ENCODE measurements around the gene EEF2K. TPM values are rescaled to one million over a fixed set of nuclear protein-coding genes. Genes with fewer than 3 reads are reported as not detected.

Gene EEF2K
- total and polyA plus RNA-seq, 2 experiments from 2014 or later = 16.1 to 26.1 TPM

DNA sequence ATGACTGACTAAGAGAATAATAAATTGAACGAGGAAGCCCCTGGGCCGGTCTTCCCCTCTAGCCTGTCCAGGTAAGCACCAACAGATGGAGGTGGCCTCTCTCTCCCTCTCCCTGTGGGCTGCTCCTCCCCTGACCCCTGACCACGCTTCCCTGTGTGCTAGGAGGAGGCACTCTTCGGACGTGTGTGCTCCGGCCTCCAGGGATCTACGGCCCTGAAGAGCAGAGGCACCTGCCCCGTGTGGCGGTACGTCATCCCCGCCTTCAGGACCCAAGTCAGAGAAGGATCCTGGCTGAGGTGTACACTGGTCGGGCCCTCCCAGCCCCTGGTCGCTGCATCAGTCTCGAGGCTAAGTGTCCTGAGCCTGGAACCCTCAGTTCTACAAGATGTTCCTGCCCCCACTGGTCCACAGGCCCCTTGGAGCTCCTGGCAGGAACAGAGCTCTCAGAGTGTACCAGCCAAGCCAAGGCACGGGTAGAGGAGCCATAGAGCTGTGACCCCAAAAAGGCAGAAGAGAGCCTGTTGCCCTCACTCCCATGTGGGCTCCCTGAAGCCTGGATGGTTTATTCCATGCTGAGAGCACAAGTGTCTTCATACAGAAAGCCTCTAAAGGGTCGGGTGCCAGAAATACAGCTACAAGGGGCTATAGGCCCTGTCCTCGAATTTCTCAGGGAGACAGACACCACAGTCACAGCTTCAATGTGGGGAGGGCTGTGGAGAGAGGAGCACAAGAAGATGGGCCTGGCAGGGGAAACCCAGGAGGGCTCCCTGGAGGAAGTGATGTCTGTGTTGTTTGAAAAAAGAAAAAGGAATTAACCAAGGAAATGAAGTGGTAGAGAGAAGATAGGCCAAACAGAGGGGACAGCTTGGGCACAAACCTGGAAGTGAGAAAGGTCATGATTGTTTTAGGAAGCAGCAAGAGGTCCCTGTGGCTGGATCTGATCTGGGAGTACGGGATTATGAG lies 27.8 kb upstream of the EEF2K start:
- no peak for DNase-seq (ENCODE audit: low read depth in 1 of 2, low spot score in 1 of 2)

DNA sequence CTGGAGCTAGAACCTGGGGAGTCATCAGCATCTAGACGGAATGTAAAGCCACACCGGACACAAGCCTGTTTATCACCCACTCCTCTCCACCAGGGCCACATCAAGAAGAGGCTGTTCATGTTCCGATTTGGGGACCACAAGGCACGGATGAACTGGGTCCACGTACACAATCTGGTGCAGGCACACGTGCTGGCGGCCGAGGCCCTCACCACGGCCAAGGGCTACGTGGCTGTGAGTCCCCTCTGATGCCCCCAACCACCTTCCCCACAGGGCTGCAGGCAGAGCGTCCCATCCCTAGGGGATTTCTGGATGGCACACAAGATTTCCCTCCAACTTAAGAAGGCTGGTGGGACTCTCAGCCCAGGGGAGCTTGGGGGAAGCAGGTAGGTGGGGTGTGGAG lies 24.7 kb upstream of the EEF2K start:
- Histone ChIP-seq H3K27me3 (no peaks in the 10 kb centered on the region), H3K27ac (no peak overlapping the region), H3K9me3 (ENCODE audit: low read depth) (no peaks in the 10 kb centered on the region), H3K4me1 (ENCODE audit: low read depth) (no peaks in the 10 kb centered on the region), H3K4me3 (no peak overlapping the region), H3K36me3 (no peaks in the 10 kb centered on the region)
- DNase-seq (ENCODE audit: low read depth in 1 of 2, low spot score in 1 of 2) = no peak
- TF ChIP-seq, protein P1, sequence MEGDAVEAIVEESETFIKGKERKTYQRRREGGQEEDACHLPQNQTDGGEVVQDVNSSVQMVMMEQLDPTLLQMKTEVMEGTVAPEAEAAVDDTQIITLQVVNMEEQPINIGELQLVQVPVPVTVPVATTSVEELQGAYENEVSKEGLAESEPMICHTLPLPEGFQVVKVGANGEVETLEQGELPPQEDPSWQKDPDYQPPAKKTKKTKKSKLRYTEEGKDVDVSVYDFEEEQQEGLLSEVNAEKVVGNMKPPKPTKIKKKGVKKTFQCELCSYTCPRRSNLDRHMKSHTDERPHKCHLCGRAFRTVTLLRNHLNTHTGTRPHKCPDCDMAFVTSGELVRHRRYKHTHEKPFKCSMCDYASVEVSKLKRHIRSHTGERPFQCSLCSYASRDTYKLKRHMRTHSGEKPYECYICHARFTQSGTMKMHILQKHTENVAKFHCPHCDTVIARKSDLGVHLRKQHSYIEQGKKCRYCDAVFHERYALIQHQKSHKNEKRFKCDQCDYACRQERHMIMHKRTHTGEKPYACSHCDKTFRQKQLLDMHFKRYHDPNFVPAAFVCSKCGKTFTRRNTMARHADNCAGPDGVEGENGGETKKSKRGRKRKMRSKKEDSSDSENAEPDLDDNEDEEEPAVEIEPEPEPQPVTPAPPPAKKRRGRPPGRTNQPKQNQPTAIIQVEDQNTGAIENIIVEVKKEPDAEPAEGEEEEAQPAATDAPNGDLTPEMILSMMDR (IDR thresholded peaks at IDR 0.05; ENCODE audit: low read depth, low read length) = no peak

More for the DNA sequence above, 27.8 kb upstream of the EEF2K start:
- no peak overlapping the region for H3K27ac ChIP-seq
- H3K9me3 ChIP-seq (ENCODE audit: low read depth) = no peaks in the 10 kb centered on the region
- H3K36me3 ChIP-seq = no peaks in the 10 kb centered on the region
- no peaks in the 10 kb centered on the region for H3K4me1 ChIP-seq (ENCODE audit: low read depth)
- H3K27me3 ChIP-seq = no peaks in the 10 kb centered on the region
- no peak overlapping the region for H3K4me3 ChIP-seq
- TF ChIP-seq, protein P1 (IDR thresholded peaks at IDR 0.05; ENCODE audit: low read depth, low read length) = no peak

DNA sequence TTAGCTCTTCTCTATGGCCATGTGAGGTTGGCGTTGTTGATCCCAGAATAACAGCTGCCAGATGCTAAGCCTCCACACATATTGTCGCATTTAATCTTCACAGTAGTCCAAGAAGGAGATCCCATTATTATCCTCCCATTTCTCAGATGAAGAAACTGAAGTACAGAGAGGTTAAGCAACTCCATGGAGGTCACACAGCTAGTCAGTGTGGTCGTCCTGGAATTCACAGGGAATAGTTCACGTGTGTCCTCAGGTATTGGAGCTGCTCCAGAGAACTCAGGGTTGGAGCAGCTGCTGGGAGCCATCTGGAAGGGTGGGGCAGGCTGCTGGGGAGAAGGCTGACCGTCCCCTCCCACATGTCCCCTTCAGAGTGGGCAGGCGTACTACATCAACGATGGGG lies 24.2 kb upstream of the EEF2K start:
- no peaks in the 10 kb centered on the region for H3K9me3 ChIP-seq (ENCODE audit: low read depth)
- TF ChIP-seq, protein P1 (IDR thresholded peaks at IDR 0.05; ENCODE audit: low read depth, low read length) = no peak
- no peaks in the 10 kb centered on the region for H3K4me1 ChIP-seq (ENCODE audit: low read depth)
- no peak for DNase-seq (ENCODE audit: low read depth in 1 of 2, low spot score in 1 of 2)
- H3K27ac ChIP-seq = no peak overlapping the region
- no peaks in the 10 kb centered on the region for H3K27me3 ChIP-seq
- H3K4me3 ChIP-seq = no peak overlapping the region
- no peaks in the 10 kb centered on the region for H3K36me3 ChIP-seq

DNA sequence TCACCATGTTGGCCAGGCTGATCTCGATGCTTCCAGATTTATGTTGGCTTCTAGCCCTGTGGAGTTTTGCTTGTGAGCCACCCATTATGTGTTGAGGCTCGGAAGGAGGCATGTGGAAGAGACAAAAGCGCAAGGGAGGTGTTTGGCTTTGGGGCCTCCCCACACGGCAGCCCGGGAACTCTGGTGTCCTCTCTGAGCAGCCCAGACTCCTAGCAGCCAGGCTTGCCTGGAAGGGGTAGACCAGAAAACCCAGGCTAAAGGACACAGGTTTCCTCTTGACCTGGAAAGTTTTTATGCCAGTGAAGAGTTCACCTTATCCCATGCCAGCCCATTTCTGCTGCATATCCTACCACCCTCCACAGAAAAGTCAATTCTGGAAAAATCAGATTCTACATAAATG lies 22.7 kb upstream of the EEF2K start:
- H3K27me3 ChIP-seq = no peaks in the 10 kb centered on the region
- H3K9me3 ChIP-seq (ENCODE audit: low read depth) = no peaks in the 10 kb centered on the region
- TF ChIP-seq, protein P1 (IDR thresholded peaks at IDR 0.05; ENCODE audit: low read depth, low read length) = no peak
- H3K36me3 ChIP-seq = no peaks in the 10 kb centered on the region
- no peaks in the 10 kb centered on the region for H3K4me1 ChIP-seq (ENCODE audit: low read depth)
- H3K4me3 ChIP-seq = no peak overlapping the region
- no peak overlapping the region for H3K27ac ChIP-seq
- DNase-seq (ENCODE audit: low read depth in 1 of 2, low spot score in 1 of 2) = no peak

DNA sequence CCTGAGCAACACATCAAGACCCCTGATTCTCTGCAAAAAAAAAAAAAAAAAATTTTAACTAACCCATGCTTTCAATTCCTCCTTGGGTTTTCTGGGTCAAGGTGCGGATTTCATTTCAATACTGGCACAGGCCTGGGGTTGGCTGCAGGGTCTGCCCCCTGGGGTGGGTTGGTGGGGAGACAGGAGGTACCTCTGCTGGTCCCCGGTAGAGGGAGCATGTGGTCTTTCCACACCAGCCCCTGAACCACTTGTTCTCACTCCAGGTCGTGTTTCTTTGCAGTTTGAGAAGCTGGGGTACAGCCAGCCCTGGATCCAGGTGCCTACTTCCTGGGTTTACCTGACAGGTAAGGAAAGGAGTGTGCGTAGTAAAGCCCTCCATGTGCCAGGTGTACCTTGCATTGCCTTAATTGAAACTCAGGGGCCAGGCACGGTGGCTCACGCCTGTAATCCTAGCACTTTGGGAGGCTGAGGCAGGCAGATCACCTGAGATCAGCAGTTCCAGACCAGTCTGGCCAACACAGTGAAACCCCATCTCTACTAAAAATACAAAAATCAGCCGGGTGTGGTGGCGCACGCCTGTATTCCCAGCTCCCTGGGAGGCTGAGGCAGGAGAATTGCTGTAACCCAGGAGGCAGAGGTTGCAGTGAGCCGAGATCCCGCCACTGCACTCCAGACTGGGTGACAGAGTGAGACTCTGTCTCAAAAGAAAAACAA lies 22.0 kb upstream of the EEF2K start:
- TF ChIP-seq, protein P1 (IDR thresholded peaks at IDR 0.05; ENCODE audit: low read depth, low read length) = peak; percentile 34
- Histone ChIP-seq H3K4me1 (ENCODE audit: low read depth) (no peaks in the 10 kb centered on the region), H3K27ac (no peak overlapping the region), H3K27me3 (no peaks in the 10 kb centered on the region), H3K9me3 (ENCODE audit: low read depth) (no peaks in the 10 kb centered on the region), H3K36me3 (no peaks in the 10 kb centered on the region), H3K4me3 (no peak overlapping the region)
- DNase-seq (ENCODE audit: low read depth in 1 of 2, low spot score in 1 of 2) = no peak

Measured in cardiac muscle cell (in vitro differentiated cells and primary cell).